Measurements from ENCODE around the gene SASH1. TPM values are rescaled to one million over a fixed set of nuclear protein-coding genes. Genes with fewer than 3 reads are reported as not detected.

SASH1 gene
- total RNA-seq, 6 donors from 2014 or later, result 59.3 to 131 (median 79.2) TPM

GRCh38 chr6:148530976-148531375 lies 188.3 kb downstream of the SASH1 start:
- H3K9me3 ChIP-seq, result no peaks in the 10 kb centered on the region
- WGBS, 2 donors, result 87% methylated on average over 4 of the region's 4 CpGs
- TF ChIP-seq POLR2A (IDR thresholded peaks at IDR 0.05), result no peak
- TF ChIP-seq POLR2AphosphoS5 (IDR thresholded peaks at IDR 0.05), result no peak
- no peak for TF ChIP-seq EP300 (IDR thresholded peaks at IDR 0.05)
- TF ChIP-seq CTCF (IDR thresholded peaks at IDR 0.05), result no peak
- no peak overlapping the region for H3K4me3 ChIP-seq
- DNase-seq (no peak), ATAC-seq (ENCODE audit: low FRiP score in 2 of 2) (no peak)
- H3K27me3 ChIP-seq, result no peaks in the 10 kb centered on the region
- peaks cover 26 to 91% (median 61%) of the 10 kb centered on the region in 4 donors for H3K36me3 ChIP-seq
- H3K4me1 ChIP-seq, result peaks cover 0 to 10% (median 4%) of the 10 kb centered on the region in 4 donors
- H3K27ac ChIP-seq, result peak overlapping the region in 3 of 4 donors; percentile 24 to 80 (median 48)

GRCh38 chr6:148532698-148533097 lies 190.1 kb downstream of the SASH1 start:
- WGBS, 2 donors, result 91 to 98% methylated on average over 13 of the region's 13 CpGs
- ATAC-seq (ENCODE audit: low FRiP score in 2 of 2) (no peak), DNase-seq (peak in 1 of 2 donors; percentile 57)
- peaks cover 26 to 91% (median 59%) of the 10 kb centered on the region in 4 donors for H3K36me3 ChIP-seq
- no peak overlapping the region for H3K27ac ChIP-seq
- H3K4me1 ChIP-seq, result peaks cover 0 to 10% (median 4%) of the 10 kb centered on the region in 4 donors
- H3K4me3 ChIP-seq, result no peak overlapping the region
- TF ChIP-seq EP300 (IDR thresholded peaks at IDR 0.05), result no peak
- no peak for TF ChIP-seq CTCF (IDR thresholded peaks at IDR 0.05)
- TF ChIP-seq POLR2AphosphoS5 (IDR thresholded peaks at IDR 0.05), result no peak
- TF ChIP-seq POLR2A (IDR thresholded peaks at IDR 0.05), result no peak
- H3K9me3 ChIP-seq, result no peaks in the 10 kb centered on the region
- no peaks in the 10 kb centered on the region for H3K27me3 ChIP-seq

GRCh38 chr6:148533309-148534107 lies 190.9 kb downstream of the SASH1 start:
- ATAC-seq (ENCODE audit: low FRiP score in 2 of 2) (no peak), DNase-seq (peak in 1 of 2 donors; percentile 67)
- no peak for TF ChIP-seq CTCF (IDR thresholded peaks at IDR 0.05)
- TF ChIP-seq POLR2AphosphoS5 (IDR thresholded peaks at IDR 0.05), result no peak
- TF ChIP-seq POLR2A (IDR thresholded peaks at IDR 0.05), result no peak
- TF ChIP-seq EP300 (IDR thresholded peaks at IDR 0.05), result no peak
- no peaks in the 10 kb centered on the region for H3K9me3 ChIP-seq
- peaks cover 0 to 10% (median 4%) of the 10 kb centered on the region in 4 donors for H3K4me1 ChIP-seq
- 93 to 94% methylated on average over 17 to 24 of the region's 24 CpGs for whole genome bisulfite sequencing, 2 donors
- H3K4me3 ChIP-seq, result no peak overlapping the region
- peaks cover 26 to 91% (median 55%) of the 10 kb centered on the region in 4 donors for H3K36me3 ChIP-seq
- H3K27ac ChIP-seq, result no peak overlapping the region
- H3K27me3 ChIP-seq, result no peaks in the 10 kb centered on the region

GRCh38 chr6:148534871-148535270 lies 192.2 kb downstream of the SASH1 start:
- ATAC-seq (ENCODE audit: low FRiP score in 2 of 2) (no peak), DNase-seq (no peak)
- Histone ChIP-seq H3K27me3 (no peaks in the 10 kb centered on the region), H3K4me1 (peaks cover 0 to 10% (median 2%) of the 10 kb centered on the region in 4 donors), H3K4me3 (no peak overlapping the region), H3K27ac (no peak overlapping the region), H3K9me3 (no peaks in the 10 kb centered on the region), H3K36me3 (peaks cover 27 to 91% (median 52%) of the 10 kb centered on the region in 4 donors)
- TF ChIP-seq POLR2A (IDR thresholded peaks at IDR 0.05), result no peak
- TF ChIP-seq POLR2AphosphoS5 (IDR thresholded peaks at IDR 0.05), result no peak
- no peak for TF ChIP-seq EP300 (IDR thresholded peaks at IDR 0.05)
- TF ChIP-seq CTCF (IDR thresholded peaks at IDR 0.05), result no peak
- 92% methylated on average over 6 of the region's 6 CpGs for WGBS, 2 donors
